Measurements from ENCODE around the gene SMPX. TPM values are rescaled to one million over a fixed set of nuclear protein-coding genes. Genes with fewer than 3 reads are reported as not detected.

The SMPX gene
- total and polyA plus RNA-seq, 2 of the 4 experiments (the other 2 are of a cell fraction): not detected

- Histone ChIP-seq H2AK9ac (replicated peaks; ENCODE audit: low read depth, low read length, poor library complexity) (no peak overlapping the region), H4K8ac (ENCODE audit: low read depth in 2 of 2, low read length in 2 of 2) (no peak overlapping the region), H3K23ac (ENCODE audit: low read depth, low read length) (no peak overlapping the region), H3K9me1 (ENCODE audit: insufficient read depth, low read length) (no peaks in the 10 kb centered on the region), H2BK20ac (ENCODE audit: low read depth, low read length) (no peak overlapping the region), H2AFZ (replicated peaks; ENCODE audit: low read length, poor library complexity) (no peak overlapping the region), H3K4ac (ENCODE audit: low read depth, low read length) (no peak overlapping the region), H3K4me2 (ENCODE audit: low read depth, low read length) (no peak overlapping the region), H2AK5ac (ENCODE audit: low read depth, low read length) (no peak overlapping the region), H3K9ac (ENCODE audit: low read depth, low read length) (no peak overlapping the region), H2BK5ac (ENCODE audit: low read depth, low read length, poor library complexity, severe bottlenecking) (no peak overlapping the region), H3K36me3 (ENCODE audit: control insufficient read depth, insufficient read depth, low read length) (no peaks in the 10 kb centered on the region), H3K27ac (ENCODE audit: insufficient read depth, low read length) (no peak overlapping the region), H4K20me1 (ENCODE audit: insufficient read depth, low read length) (no peaks in the 10 kb centered on the region), H2BK120ac (ENCODE audit: low read depth, low read length) (no peak overlapping the region), H3K9me3 (ENCODE audit: control insufficient read depth, insufficient read depth, low read length) (no peaks in the 10 kb centered on the region), H3K27me3 (ENCODE audit: control insufficient read depth, insufficient read depth, low read length) (peaks cover 6% of the 10 kb centered on the region; the same call in 1 of the 2 replicates), H3K4me1 (ENCODE audit: control insufficient read depth, insufficient read depth, low read length) (no peaks in the 10 kb centered on the region), H3K79me1 (ENCODE audit: low read depth in 1 of 2, low read length in 2 of 2) (no peaks in the 10 kb centered on the region), H2BK15ac (ENCODE audit: low read depth, low read length) (no peak overlapping the region), H4K91ac (ENCODE audit: insufficient read depth, low read depth, low read length) (no peak overlapping the region), H4K5ac (ENCODE audit: low read depth, low read length) (no peak overlapping the region), H3K4me3 (ENCODE audit: insufficient read depth, low read depth, low read length) (no peak overlapping the region), H3K56ac (ENCODE audit: extremely low read depth, insufficient read depth, low read length) (no peak overlapping the region), H3K18ac (ENCODE audit: low read depth, low read length) (no peak overlapping the region), H3K14ac (replicated peaks; ENCODE audit: low read depth, low read length) (no peak overlapping the region)
- TF ChIP-seq RFX5 (IDR thresholded peaks at IDR 0.05; ENCODE audit: low read depth, low read length) (no peak), BHLHE40 (IDR thresholded peaks at IDR 0.05; ENCODE audit: low read depth, low read length) (no peak)
- BruUV-seq (replicated peaks): no TSS peak
- DNase-seq (no peak), ATAC-seq (ENCODE audit: low read depth) (no peak)
- in situ Hi-C loops (cut with MboI; ENCODE audit: low sequenced_read_pairs) (loop anchor here (25.0 kb wide), 1 partner anchor 1482 kb away; the partner anchor contains the start of gene RPS6KA3), dilution Hi-C loops (cut with HindIII; ENCODE audit: low sequenced_read_pairs, unreplicated experiment) (no loop called here), intact Hi-C loops (cut with micrococcal nuclease) (loop anchor here (10.0 kb wide), 2 partner anchors 230 to 260 kb away; no protein-coding TSS in a partner anchor)
- CTCF ChIA-PET: interaction anchor here (1.0 kb wide), 1 partner anchor 12 kb away, joined by 3 read pairs; no protein-coding TSS in a partner anchor
- WGBS, 2 experiments (ENCODE audit: extremely low coverage in 2 of 2, insufficient read length in 1 of 2): 40% methylated on average over 1 of the region's 1 CpG; no CpG with 5 or more reads in 1 of the 2 experiments
- POLR2A ChIA-PET (ENCODE audit: unreplicated experiment): no interaction called here
These were observed 13.2 kb downstream of the SMPX start for GRCh38 chrX:21744721-21745120.
